HG03097 (cell line): ENCODE results near the gene TACC3.

Source experiments
- ATAC-seq: cut with Tn5 transposase; IDR thresholded peaks from one replicate; pipeline ENCODE4 v1.9.1; 2021; ENCODE audit not compliant: unreplicated experiment, low FRiP score

TACC3 gene

DNA sequence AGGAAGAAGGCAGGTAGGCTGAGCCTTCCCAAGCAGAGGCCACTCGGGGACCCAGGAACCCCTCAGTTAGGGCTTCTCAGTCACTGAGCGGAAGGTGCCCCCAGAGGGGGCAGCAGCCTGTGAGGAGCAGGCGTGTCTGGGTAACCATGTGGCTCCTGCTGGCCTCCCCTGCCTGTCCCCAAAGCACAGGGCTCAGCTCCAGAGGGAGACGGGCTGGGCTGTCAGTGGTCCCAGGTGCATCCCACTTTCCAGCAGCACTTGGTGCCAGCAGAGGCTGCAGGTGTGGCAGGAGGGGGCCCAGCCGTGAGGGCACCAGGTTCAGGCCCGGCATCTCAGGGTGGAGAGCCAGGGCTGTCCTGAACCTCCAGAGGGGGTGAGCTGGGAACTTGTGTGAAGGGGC lies 22.7 kb downstream of the TACC3 start:
- ATAC-seq = no peak

DNA sequence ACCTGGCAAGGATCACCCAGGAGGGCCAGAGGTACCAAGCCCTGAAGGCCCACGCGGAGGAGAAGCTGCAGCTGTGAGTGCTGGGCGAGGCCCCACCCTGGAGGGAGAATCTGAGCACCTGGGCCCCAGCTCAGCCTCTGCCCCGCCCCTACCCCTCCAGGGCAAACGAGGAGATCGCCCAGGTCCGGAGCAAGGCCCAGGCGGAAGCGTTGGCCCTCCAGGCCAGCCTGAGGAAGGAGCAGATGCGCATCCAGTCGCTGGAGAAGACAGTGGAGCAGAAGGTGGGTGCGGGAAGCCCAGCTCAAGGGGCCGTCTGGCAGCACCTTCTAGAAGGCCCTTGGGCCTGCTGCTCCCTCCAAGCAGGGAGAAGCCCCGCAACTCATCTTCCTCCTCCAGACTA lies 23.2 kb downstream of the TACC3 start:
- ATAC-seq = no peak

DNA sequence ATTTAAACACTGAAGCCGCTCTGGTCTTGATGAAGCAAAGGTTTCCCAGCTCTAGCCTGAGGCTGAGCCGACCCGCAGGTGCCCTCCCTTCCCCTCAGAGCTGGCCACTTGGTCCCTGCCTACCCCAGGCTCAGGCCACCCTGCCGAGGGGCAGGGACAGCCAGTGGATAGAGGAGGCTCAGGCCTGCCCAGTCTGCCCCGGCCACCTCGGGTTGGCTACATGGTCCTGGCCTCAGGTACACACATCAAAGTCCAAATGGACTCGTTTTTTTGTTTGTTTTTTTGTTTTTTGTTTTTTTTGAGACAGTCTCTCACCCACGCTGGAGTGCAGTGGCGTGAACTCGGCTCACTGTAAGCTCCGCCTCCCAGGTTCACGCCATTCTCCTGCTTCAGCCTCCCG lies 23.8 kb downstream of the TACC3 start:
- ATAC-seq = no peak

DNA sequence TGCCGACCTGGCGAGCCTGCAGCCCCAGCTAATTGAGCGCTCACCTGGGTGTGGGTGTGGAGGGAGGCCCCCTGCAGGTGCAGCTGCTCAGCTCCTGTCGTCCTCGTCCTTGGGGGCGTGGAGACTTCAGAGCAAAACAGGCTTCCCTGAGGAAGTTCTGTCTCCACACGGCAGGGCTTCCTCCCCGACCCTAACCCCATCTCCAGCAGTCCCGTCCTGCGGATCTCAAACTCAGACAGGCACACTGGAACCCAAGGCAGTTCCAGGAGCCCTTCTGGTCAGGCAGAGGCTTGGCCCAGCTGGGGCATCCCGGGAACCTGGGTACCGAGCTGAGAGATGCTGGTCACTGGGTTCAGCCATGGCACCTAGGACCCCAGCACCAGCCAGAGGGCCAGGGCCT lies 24.4 kb downstream of the TACC3 start:
- ATAC-seq = no peak

DNA sequence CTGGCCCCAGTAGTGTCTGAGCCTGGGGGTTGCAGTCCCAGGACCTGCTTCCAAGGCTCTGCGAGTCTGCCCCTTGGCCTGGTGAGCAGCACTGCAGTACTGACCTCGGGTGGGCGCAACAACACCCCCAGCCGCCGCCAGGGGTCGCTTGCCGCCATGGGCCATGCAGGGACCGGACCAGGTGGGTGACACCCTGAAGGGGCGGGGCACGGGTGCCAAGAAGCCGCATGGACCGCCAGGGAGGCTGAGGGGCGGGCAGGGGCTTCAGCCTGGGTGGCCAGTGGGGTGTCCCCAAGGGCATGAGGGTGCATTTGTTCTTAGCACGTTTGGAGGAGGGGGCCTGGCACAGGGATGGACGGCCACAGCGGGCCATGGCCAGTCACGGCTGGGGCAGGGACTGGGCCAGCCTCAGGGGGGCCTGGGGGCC lies 25.0 kb downstream of the TACC3 start:
- no peak for ATAC-seq

DNA sequence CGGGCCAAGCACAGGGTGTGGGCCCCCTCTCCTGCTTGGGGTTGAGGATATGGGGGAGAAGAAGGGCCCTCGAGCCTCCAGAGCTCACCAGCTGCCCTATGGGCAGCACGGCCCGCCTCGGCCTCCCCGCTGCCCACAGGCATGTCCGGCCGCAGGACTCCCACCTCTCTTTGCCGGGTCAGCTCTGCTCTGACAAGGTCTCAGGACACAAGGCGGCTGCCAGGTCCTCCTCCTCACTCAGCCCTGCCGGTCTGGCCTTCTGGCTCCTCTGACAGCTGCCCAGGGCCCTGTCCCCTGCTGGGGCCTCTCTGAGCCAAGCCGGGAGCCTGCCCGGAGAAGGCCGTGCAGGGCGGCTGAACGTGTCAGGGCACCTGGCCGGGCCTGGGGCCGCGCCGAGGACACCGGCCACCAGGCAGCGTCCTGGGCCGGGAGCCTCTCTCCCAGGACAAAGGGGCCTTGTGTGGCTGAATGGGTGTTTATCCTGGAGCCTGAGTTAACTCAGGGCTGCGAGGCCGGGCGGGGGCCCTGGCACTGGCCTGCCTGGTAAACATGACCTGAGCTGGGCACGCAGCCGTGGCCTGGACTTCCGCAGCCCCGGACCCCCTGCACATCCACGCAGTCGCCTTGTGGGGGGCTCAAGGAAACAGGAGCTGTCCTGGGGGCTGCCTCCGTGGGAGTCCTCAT lies 25.7 kb downstream of the TACC3 start:
- no peak for ATAC-seq

DNA sequence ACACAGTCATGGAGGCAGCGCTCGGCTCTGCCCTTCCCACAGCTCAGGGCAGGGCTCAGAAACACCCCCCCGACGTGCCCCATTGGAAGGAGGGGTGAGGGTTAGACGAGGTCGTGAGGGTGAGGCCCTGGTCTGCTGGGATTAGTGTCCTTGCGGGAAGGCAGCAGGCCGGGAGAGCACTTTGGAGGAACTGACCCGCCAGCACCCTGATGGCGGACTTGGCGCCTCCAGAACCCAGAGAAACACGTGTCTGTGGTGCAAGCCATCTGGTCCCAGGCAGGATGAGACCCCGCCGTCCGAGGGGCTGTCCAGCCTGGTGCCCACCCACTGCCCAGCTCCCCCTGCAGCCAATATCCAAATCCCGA lies 26.3 kb downstream of the TACC3 start:
- no peak for ATAC-seq

DNA sequence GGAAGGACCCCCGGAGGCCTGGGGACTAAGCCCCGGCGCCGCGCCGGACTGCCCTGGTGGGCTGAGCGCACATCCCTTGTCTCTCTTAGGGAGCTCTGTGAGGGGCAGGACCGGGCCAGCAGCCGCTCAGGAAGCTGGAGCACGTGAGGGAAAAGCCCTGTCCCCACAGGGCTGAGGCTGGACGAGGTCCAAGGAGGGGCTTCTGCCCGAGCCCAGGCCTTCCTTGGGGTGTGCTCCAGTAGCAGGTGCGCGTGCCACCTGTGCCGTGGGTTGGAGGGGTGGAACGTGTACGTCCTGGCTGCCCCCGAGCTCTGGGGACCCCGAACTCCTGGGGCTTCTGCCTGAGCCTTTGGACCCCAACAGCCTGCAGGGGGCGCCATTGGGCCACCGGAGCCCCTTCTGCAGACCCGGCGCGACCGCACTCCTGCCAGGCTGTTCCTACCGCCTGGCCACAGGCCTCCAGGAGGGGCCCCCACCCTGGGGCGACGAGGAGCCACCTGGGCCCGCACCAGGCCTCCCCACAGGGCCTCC lies 27.2 kb downstream of the TACC3 start:
- no peak for ATAC-seq

DNA sequence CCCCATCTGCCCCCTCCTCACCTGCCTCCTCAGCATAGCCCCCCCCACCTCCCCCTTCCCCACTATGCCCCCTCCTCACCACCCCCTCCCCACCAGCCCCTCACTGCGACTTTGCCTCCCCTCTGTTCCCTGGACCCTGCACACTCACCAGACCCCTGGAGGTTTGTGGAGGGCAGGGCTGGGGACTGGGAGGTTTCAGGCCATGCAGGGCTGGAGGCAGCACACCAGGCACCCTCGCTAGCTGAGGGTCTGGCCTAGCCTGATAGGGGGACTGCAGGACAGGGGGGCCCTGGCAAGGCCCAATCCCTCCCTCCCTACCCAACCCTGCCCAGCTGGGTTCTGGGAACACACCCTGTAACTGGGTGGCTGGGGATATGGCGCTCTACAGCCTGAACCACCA lies 28.0 kb downstream of the TACC3 start:
- no peak for ATAC-seq

DNA sequence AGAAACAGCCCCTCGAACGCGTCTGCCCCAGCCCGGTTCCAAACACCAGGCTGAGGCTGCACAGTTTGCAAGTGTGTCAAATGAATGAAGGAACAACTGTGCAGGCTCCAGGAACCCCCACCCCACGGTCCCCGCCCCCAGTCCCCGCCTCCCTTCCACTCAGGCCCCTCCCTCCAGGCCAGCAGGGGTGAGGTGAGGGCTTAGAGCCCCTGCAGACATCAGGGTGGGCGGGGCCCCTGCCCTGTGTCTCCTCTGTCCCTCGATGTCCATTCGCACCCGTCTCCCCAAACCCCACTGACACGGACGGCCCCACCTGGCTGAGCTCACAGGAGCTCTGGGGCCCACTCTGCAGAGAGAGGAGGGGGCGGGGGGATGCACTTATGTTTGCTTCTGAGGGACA lies 28.5 kb downstream of the TACC3 start:
- ATAC-seq = no peak

DNA sequence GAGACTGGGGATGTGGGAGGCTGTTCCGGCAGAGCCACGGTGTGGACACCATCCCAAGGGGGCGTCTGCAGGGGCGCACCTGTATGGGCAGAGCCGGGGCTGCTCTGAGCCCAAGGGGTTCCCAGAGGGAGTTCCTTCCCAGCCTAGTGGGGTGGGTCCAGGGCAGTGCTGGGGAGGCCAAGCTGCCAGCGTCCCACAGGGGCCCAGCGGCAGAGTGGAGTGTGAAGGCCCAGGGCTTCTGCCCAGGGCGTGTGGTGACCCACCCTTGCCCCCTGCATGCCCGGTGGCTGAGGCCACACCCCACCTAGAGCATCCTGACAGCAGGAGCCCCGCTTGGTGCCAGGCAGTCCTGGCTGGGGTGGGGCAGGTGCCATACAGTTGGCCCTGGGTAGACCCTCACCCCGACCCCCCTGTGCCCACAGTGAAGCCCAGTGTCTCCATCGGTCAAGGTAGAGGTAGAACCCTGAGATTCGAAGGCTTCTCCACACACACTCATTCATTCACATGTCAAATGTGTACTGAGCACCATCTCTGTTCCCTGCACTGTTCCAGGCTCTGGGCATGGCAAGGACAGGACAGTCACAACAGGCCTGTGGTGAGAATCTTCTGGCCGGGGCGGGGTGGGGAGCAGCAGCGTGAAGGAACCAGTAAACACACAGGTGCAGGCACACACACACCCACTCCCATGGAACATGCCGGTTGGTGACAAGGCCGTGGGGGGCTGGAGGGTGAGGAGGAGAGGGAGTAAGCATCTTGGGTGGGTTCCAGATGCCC lies 29.2 kb downstream of the TACC3 start:
- ATAC-seq = no peak

DNA sequence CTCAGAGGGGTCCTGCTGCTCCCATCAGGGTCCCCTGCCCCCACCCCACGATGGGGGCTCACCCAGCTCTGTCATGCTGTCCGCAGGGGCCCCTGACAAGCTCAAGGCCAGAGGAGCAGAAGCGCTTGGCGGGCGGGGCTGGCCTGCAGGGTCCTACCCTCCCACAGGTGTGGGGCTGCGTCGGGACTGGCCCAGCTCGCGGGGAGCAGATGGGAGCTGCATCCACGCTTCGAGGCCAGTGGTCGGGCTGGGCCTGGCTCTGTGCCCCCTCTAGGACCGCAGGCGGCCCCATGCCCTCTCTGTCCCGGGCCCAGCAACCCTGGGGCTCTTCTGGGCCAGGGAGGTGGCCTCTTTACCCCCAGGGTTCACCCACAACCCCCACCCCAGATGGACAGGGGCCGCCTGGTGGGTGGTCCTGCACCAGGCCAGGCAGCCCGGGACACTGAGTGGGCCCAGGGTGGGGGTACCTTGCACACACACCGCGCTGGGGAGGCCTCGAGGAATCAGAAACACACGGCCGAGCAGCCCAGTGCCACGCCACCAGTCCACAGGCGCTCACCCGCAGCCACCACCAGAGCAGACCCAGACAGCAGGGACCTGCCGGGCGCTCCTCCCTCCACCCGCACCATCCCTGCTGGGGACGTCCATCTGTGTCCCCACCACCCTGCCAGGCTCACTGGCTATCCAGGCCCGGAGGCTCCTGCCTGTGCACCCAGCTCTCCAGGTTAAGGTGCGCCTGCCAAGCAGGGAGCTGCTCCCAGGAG lies 30.0 kb downstream of the TACC3 start:
- no peak for ATAC-seq

DNA sequence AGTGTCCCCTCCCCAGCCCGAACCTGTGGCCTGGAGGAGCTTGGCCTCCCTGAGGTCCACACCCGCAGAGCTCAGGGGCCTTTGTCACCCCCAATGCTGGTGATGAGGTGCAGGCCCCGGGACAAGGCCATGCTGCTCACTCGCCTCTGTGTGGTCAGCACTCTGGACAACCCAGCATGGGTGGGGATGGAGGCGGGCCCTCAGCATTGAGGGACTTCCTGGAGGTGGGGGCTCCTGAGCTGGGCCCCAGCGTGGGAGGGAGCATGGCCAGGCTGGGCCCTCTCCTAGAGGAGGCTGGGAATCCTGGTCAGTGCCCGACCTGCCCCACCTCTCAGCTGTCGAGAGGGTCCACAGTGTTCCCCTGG lies 30.6 kb downstream of the TACC3 start:
- ATAC-seq = no peak

DNA sequence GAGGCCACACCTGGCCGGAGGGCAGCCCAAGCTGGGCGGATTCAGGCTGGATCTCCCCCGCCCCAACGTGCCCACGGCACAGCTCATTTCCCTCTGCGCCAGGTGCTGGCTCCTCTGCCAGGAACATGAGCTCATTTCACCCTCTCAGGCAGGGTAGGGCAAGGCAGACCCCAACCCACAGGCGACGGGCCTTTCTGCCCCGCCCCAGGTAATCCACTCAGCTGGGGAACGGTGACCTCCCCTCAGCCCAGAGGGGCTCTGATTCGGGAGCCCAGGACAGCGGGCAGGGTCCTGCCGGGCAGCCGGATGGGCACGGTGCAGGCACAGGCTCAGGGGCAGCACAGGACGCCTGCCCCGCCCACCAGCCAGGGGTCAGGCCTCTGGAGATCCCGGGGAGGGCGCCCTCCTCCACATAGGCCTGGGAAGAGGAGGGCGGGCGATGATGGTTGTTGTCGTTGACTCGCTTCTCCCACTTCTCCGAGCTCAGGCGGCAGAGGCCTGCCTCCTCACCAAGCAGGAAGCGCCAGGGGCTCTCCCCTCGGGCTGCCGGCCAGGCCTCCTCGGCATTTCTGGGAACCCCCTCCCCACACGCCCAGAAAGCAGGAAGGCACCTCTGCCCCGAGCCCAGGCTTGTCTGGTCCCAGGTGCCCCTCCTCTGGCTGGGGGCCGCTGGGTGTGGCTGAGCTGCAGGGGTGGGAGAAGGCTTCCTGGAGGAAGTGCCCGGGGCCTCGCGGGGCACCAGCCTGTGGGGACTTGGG lies 31.1 kb downstream of the TACC3 start:
- no peak for ATAC-seq

DNA sequence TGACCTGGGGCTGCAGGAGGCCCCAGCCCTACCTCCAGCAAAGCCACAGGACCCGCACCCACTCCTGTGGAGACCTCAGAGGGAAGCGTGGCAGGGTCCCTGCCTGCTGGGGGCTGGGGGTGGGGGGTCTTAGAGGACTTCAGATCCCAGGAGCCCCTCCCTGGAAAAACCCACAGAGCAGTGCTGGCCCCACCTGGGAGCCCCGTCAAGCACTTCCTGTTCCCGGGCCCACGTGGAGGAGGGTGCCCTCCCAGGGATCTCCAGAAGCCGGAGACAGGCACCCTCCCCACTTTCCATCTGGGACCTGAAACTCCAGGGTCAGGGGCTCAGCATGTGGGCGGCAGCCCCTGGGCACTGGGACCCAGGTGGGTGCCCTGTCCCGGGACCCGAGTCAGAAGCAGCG lies 32.0 kb downstream of the TACC3 start:
- ATAC-seq = no peak

DNA sequence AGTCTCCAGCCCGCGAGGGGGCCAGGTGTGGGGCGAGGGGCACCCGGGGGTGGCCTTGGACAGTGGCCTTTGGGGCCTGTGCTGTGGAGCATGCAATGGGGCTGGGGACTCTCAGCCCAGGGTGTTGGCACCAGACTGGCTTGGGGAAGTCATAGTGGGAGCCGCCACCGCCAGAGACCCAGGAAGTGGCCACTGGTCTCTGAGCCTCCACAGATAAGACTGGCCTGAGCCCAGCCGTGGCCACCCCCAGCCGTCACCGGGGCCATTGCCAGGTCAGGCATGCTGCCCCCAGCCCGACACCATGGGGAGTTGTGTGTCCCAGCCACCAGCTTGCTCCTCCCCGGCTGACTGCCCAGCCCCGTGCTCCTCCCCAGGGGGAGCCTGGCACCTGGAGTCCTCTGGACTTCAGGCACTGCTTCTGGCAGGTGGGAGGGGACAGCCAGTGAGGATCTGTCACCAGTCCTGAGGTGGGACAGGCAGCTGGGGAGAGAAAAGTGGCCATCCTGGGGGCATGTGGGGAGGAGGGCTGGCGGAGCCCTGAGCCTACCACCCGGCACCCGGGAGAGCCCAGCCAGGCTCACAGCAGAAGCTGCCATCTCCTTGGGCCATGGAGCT lies 32.5 kb downstream of the TACC3 start:
- ATAC-seq = no peak

DNA sequence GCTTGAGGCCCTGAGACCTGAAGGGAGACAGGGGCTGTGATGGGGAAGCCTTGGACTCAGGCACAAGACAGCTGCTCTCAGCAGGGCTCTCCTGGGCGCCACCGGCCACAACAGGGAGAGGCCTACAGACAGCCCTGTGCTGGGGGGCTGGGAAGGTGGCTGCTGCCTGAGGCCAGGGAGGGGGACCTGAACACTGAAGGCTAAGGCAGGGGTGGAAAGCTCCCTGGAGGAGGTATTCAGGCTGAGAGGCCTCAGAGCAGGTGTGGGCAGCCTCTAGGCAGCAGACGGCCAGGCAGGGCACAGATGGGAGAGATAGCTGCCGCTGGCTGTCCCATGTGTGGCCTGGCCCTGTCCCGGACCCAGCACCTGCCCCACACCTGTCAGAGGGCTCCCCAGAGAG lies 33.0 kb downstream of the TACC3 start:
- ATAC-seq = no peak

DNA sequence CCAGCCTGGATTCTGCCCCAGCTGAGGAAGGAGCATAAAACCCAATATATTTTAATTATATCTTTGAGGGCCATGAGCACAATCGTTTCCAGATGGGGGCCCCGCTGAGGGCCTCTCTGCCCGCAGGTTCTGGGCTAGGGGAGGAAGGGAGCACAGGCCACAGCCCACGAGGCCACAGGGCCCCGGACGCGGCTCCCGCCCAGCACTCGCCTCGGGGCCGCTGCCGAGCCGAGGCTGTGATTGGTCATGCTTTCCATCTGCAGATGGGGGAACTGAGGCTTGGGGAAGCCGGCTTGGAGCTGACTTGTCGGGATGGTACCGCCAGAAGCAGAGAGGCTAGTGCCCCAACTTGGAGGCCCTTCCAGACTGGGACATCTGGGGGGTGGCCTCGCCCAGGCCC lies 34.0 kb downstream of the TACC3 start:
- no peak for ATAC-seq

DNA sequence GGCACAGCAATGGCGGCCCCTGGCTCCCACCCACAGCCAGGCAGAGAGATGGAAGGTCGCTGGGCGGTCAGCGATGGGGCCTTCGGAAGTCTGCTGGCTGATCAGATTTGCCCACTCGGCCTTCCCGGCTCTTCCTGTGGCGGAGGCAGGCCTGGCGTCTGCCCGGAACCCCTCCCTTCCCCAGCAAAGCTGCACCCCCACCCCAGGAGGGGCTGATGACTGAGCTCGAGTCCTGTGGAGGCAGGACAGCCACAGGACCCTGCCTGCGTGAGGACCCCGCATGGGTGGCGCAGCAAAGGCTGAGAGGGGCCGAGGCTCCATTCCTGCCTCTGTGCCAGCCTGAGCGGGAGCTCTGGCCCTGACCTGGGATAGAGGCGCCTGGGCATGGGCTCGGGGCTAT lies 34.8 kb downstream of the TACC3 start:
- no peak for ATAC-seq
